ENCODE data around the gene TBL1XR1.

DNA sequence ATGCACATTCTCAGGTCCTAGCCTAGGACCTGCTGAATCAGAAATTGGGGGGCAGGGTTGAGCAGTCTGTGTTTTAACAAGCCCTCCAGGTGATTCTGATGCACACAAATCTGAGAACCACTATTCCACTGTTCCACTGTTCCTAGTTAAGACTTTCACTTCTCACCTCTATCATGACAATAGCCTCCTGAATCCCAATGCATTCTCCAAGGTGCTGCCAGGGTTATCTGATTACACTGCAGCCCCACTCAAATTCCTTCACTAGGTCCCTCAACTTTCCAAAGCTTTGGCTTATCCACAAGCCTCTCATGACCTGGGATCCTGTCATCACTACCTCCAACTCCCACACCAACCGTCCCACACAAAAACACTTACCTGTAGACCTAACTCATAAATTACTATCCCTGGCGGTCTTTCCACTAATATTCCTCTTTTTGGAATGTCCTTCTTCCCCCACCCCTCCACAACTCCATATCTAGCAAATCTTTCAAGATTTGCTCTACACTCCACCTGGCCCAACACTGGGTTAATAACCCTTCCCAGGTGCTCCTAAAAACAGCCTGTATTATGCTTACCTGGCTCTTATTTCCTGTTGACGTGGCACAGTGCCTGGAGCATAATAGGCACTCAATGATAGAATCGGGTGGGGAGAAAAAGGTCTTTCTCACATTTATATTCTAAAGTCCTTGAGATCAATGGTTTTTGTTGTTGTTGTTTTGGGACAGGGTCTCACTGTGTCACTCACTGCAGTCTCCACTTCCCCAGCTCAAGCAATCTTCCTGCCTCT, 27.2 kb downstream of the TBL1XR1 start:
- TF ChIP-seq, protein P1, sequence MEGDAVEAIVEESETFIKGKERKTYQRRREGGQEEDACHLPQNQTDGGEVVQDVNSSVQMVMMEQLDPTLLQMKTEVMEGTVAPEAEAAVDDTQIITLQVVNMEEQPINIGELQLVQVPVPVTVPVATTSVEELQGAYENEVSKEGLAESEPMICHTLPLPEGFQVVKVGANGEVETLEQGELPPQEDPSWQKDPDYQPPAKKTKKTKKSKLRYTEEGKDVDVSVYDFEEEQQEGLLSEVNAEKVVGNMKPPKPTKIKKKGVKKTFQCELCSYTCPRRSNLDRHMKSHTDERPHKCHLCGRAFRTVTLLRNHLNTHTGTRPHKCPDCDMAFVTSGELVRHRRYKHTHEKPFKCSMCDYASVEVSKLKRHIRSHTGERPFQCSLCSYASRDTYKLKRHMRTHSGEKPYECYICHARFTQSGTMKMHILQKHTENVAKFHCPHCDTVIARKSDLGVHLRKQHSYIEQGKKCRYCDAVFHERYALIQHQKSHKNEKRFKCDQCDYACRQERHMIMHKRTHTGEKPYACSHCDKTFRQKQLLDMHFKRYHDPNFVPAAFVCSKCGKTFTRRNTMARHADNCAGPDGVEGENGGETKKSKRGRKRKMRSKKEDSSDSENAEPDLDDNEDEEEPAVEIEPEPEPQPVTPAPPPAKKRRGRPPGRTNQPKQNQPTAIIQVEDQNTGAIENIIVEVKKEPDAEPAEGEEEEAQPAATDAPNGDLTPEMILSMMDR (IDR thresholded peaks at IDR 0.05): no peak
- no peak for TF ChIP-seq POLR2AphosphoS5 (IDR thresholded peaks at IDR 0.05; ENCODE audit: low read depth, low read length)
- TF ChIP-seq, protein P2, sequence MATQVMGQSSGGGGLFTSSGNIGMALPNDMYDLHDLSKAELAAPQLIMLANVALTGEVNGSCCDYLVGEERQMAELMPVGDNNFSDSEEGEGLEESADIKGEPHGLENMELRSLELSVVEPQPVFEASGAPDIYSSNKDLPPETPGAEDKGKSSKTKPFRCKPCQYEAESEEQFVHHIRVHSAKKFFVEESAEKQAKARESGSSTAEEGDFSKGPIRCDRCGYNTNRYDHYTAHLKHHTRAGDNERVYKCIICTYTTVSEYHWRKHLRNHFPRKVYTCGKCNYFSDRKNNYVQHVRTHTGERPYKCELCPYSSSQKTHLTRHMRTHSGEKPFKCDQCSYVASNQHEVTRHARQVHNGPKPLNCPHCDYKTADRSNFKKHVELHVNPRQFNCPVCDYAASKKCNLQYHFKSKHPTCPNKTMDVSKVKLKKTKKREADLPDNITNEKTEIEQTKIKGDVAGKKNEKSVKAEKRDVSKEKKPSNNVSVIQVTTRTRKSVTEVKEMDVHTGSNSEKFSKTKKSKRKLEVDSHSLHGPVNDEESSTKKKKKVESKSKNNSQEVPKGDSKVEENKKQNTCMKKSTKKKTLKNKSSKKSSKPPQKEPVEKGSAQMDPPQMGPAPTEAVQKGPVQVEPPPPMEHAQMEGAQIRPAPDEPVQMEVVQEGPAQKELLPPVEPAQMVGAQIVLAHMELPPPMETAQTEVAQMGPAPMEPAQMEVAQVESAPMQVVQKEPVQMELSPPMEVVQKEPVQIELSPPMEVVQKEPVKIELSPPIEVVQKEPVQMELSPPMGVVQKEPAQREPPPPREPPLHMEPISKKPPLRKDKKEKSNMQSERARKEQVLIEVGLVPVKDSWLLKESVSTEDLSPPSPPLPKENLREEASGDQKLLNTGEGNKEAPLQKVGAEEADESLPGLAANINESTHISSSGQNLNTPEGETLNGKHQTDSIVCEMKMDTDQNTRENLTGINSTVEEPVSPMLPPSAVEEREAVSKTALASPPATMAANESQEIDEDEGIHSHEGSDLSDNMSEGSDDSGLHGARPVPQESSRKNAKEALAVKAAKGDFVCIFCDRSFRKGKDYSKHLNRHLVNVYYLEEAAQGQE (IDR thresholded peaks at IDR 0.05; ENCODE audit: insufficient read depth in 1 of 2, low read depth in 2 of 2, low read length in 1 of 2): no peak
- TF ChIP-seq TCF7L2 (IDR thresholded peaks at IDR 0.05; ENCODE audit: low read depth, low read length): no peak
- TF ChIP-seq SIN3A (IDR thresholded peaks at IDR 0.05; ENCODE audit: borderline replicate concordance, insufficient read depth, low read depth, low read length): no peak

Measured in Panc1 (cell line).